PFSK-1 (cell line): Measurements from ENCODE around the gene ANXA1.

ENCODE experiments used
- FOXP2 ChIP-seq: optimal IDR thresholded peaks from 2 replicates; pipeline ENCODE3; 2011; ENCODE audit warnings: borderline replicate concordance, control low read depth, inconsistent platforms; ENCODE audit not compliant: insufficient read depth; ENCODE audit errors: extremely low read length, extremely low read depth
- POLR2AphosphoS5 ChIP-seq: IDR thresholded peaks from 2 replicates; pipeline ENCODE4 v1.6.1; 2012; ENCODE audit warnings: low read depth, mild to moderate bottlenecking, control low read depth, low read length, moderate library complexity
- SIN3A ChIP-seq: IDR thresholded peaks from 2 replicates; pipeline ENCODE4 v1.6.1; 2012; ENCODE audit warnings: mild to moderate bottlenecking, low read length, moderate library complexity, borderline replicate concordance; ENCODE audit not compliant: insufficient read depth
- TAF1 ChIP-seq: IDR thresholded peaks from 2 replicates; pipeline ENCODE4 v1.6.1; 2012; ENCODE audit warnings: low read length, control low read depth, borderline replicate concordance; ENCODE audit not compliant: insufficient read depth
- TF ChIP-seq, protein P1 (sequence below), 2 experiments: IDR thresholded peaks; 2 replicates each; pipeline versions ENCODE4 v1.6.1 to v1.8.0; 2011 to 2012; ENCODE audit warnings: low read depth in 2 of 2, low read length in 2 of 2, control low read depth in 1 of 2, inconsistent platforms in 1 of 2, mild to moderate bottlenecking in 1 of 2, moderate library complexity in 1 of 2; ENCODE audit not compliant: insufficient read depth in 1 of 2

DNA sequence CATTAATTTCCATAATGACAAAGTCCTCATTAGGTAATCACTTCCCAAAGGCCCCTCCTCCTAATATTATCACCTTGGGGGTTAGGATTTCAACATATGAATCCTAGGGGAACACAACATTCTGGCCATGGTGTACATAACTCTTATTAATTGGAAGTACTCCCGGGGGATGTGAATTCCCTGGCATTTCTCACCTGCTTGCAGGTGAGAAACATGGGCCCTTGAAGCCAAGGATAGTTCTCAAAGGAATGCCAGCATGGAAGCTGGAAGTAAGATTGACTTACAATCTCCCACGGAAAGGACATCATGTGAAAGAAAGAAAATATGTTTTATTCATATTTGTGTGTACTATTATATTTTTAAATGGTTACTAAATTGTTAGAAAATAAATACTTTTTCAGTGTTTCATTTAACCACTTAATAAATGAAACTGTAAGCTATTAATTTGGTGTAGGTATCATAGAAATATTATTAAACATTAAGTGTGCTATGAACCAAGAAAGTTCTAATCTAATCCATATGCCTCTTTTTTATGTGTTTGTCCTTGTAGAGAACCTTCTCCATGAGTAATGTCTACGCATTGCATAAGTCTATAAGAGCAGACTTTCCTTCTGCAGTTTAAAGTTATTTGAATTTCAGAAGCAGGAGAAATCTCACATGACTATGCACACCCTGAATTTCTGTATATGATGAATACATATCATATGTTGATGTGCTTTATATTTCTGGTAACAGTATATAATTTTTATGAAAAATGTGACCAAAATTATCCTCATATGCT, 59.4 kb downstream of the ANXA1 start:
- TF ChIP-seq POLR2AphosphoS5 (no peak), SIN3A (no peak), TAF1 (no peak), FOXP2 (no peak)
- TF ChIP-seq, protein P1, sequence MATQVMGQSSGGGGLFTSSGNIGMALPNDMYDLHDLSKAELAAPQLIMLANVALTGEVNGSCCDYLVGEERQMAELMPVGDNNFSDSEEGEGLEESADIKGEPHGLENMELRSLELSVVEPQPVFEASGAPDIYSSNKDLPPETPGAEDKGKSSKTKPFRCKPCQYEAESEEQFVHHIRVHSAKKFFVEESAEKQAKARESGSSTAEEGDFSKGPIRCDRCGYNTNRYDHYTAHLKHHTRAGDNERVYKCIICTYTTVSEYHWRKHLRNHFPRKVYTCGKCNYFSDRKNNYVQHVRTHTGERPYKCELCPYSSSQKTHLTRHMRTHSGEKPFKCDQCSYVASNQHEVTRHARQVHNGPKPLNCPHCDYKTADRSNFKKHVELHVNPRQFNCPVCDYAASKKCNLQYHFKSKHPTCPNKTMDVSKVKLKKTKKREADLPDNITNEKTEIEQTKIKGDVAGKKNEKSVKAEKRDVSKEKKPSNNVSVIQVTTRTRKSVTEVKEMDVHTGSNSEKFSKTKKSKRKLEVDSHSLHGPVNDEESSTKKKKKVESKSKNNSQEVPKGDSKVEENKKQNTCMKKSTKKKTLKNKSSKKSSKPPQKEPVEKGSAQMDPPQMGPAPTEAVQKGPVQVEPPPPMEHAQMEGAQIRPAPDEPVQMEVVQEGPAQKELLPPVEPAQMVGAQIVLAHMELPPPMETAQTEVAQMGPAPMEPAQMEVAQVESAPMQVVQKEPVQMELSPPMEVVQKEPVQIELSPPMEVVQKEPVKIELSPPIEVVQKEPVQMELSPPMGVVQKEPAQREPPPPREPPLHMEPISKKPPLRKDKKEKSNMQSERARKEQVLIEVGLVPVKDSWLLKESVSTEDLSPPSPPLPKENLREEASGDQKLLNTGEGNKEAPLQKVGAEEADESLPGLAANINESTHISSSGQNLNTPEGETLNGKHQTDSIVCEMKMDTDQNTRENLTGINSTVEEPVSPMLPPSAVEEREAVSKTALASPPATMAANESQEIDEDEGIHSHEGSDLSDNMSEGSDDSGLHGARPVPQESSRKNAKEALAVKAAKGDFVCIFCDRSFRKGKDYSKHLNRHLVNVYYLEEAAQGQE (IDR thresholded peaks at IDR 0.05; ENCODE audit: insufficient read depth in 1 of 2, low read depth in 2 of 2, low read length in 2 of 2), result no peak
